ENCODE results near the gene SAG. TPM values are rescaled to one million over a fixed set of nuclear protein-coding genes. Genes with fewer than 3 reads are reported as not detected.

SAG gene
- total and polyA plus RNA-seq, 2 donors (not counting 3 experiments of a cell fraction or from before 2014, with no cell fraction given), result not detected

DNA sequence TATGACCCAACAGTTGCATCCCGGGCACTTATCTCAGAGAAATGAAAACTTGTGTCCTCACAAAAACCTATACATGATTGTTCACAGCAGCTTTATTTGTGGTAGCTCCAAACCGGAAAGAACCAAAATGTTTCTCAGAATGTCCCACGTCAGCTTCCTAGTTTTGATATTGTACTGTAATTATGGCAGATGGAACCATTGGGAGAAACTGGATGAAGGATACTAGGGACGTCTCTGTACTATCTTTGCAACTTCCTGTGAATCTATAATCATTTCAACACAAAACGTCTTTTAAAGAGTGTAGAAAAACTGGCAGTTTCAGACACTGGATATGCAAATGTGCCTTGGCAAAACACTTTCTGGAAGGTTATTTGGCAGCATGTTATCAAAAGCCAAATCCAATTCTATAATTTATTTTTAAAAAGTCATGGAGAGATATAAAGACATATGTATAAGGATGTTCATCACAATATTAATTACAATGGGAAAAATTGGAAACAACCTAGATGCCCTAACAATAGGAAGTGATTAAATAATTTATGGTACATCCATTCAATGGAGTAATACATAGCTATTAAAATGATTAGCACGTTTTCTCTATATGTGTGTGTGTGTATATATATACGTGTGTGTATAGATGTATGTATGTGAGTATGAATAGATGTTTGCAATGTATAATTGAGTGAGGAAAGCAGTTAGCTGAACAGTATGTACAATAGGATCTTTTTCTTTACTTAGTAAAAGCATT is 9.8 kb downstream of the SAG start:
- DNase-seq (ENCODE audit: low read depth, low spot score), result no peak
- BruUV-seq (replicated peaks), result no TSS peak
- CTCF ChIA-PET, result interaction anchor here (0.6 to 0.9 kb wide), 2 partner anchors 126 to 671 kb away, joined by 3 to 4 read pairs; no protein-coding TSS in a partner anchor
- Histone ChIP-seq H3K79me2 (ENCODE audit: control insufficient read depth, insufficient read depth, low read length) (no peaks in the 10 kb centered on the region), H3K9ac (replicated peaks; ENCODE audit: extremely low read depth, insufficient read depth, low read length) (no peak overlapping the region), H3K4me3 (replicated peaks in 1 of 3; ENCODE audit: insufficient read depth in 1 of 3, low read depth in 1 of 3, low read length in 3 of 3) (no peak overlapping the region), H3K9me1 (replicated peaks; ENCODE audit: control insufficient read depth, extremely low read depth, insufficient read depth, low read length) (no peaks in the 10 kb centered on the region), H4K20me1 (replicated peaks; ENCODE audit: control insufficient read depth, extremely low read depth, insufficient read depth, low read length) (no peaks in the 10 kb centered on the region), H2AFZ (ENCODE audit: low read depth, low read length) (no peak overlapping the region), H3K4me1 (ENCODE audit: control insufficient read depth, extremely low read depth, insufficient read depth, low read length) (no peaks in the 10 kb centered on the region), H3K27me3 (ENCODE audit: control insufficient read depth in 2 of 2, insufficient read depth in 2 of 2, low read length in 2 of 2) (peaks cover 3 to 8% of the 10 kb centered on the region in 2 experiments), H3K27ac (ENCODE audit: insufficient read depth, low read depth, low read length) (no peak overlapping the region), H3K36me3 (ENCODE audit: control insufficient read depth in 2 of 2, extremely low read depth in 1 of 2, insufficient read depth in 2 of 2, low read length in 2 of 2) (no peaks in the 10 kb centered on the region), H3K9me3 (replicated peaks; ENCODE audit: control insufficient read depth, insufficient read depth, low read length) (no peaks in the 10 kb centered on the region), H3K4me2 (ENCODE audit: insufficient read depth, low read length) (no peak overlapping the region)
- no peak for FAIRE-seq
- POLR2A ChIA-PET, result no interaction called here
- intact Hi-C loops (cut with micrococcal nuclease), result no loop called here
- TF ChIP-seq MYC (IDR thresholded peaks at IDR 0.05; ENCODE audit: low read depth, low read length) (no peak), FOS (IDR thresholded peaks at IDR 0.05; ENCODE audit: borderline replicate concordance, insufficient read depth, low read length) (no peak), EZH2 (IDR thresholded peaks at IDR 0.05; ENCODE audit: borderline replicate concordance, low read depth, low read length, severe bottlenecking) (no peak), POLR2A (IDR thresholded peaks at IDR 0.05; ENCODE audit: low read depth, low read length) (no peak), JUN (IDR thresholded peaks at IDR 0.05; ENCODE audit: borderline replicate concordance, insufficient read depth, insufficient read length, low read depth) (no peak), POLR2AphosphoS5 (IDR thresholded peaks at IDR 0.05; ENCODE audit: insufficient read depth, low read depth, low read length) (no peak), GATA2 (IDR thresholded peaks at IDR 0.05; ENCODE audit: insufficient read depth, insufficient read length, low read depth, low read length) (no peak)
- TF ChIP-seq, protein P1, sequence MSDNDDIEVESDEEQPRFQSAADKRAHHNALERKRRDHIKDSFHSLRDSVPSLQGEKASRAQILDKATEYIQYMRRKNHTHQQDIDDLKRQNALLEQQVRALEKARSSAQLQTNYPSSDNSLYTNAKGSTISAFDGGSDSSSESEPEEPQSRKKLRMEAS (IDR thresholded peaks at IDR 0.05; ENCODE audit: insufficient read depth, insufficient read length), result no peak
- TF ChIP-seq, protein P2, sequence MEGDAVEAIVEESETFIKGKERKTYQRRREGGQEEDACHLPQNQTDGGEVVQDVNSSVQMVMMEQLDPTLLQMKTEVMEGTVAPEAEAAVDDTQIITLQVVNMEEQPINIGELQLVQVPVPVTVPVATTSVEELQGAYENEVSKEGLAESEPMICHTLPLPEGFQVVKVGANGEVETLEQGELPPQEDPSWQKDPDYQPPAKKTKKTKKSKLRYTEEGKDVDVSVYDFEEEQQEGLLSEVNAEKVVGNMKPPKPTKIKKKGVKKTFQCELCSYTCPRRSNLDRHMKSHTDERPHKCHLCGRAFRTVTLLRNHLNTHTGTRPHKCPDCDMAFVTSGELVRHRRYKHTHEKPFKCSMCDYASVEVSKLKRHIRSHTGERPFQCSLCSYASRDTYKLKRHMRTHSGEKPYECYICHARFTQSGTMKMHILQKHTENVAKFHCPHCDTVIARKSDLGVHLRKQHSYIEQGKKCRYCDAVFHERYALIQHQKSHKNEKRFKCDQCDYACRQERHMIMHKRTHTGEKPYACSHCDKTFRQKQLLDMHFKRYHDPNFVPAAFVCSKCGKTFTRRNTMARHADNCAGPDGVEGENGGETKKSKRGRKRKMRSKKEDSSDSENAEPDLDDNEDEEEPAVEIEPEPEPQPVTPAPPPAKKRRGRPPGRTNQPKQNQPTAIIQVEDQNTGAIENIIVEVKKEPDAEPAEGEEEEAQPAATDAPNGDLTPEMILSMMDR (IDR thresholded peaks at IDR 0.05; ENCODE audit: extremely low read depth in 1 of 2, insufficient read depth in 1 of 2, low read depth in 1 of 2, low read length in 2 of 2), result no peak
- dilution Hi-C loops (cut with MboI; ENCODE audit: extremely low pct_ligation_motif_present, low sequenced_read_pairs), result no loop called here
